GM23248 (cell line): ENCODE data around the gene NUP98. TPM values are rescaled to one million over a fixed set of nuclear protein-coding genes. Genes with fewer than 3 reads are reported as not detected.

ENCODE experiments used
- DNase-seq: peaks from one replicate; pipeline ENCODE4 v3.0.0-alpha.2; 2015
- H2AFZ ChIP-seq: fragments of 200-600 bp; sonication (generic); 2 replicates; pipeline ENCODE4 v1.6.1; 2016; ENCODE audit warnings: antibody characterized with exemption
- H3F3A ChIP-seq: fragments of 200-600 bp; sonication (generic); 2 replicates; pipeline ENCODE4 v1.6.1; 2016; ENCODE audit warnings: mild to moderate bottlenecking, antibody characterized with exemption, mixed run types; ENCODE audit not compliant: insufficient read depth
- H3K27ac ChIP-seq: fragments of 200-600 bp; sonication (generic); 2 replicates; pipeline ENCODE4 v1.5.1; 2016; ENCODE audit warnings: mild to moderate bottlenecking
- H3K27me3 ChIP-seq: fragments of 200-600 bp; sonication (generic); replicated peaks from 2 replicates; pipeline ENCODE4 v1.6.1; 2016; ENCODE audit warnings: mild to moderate bottlenecking; ENCODE audit not compliant: insufficient read depth
- H3K36me3 ChIP-seq: fragments of 200-600 bp; sonication (generic); 2 replicates; pipeline ENCODE4 v1.6.1; 2016; ENCODE audit warnings: low read depth, mild to moderate bottlenecking
- H3K4me1 ChIP-seq: fragments of 200-600 bp; sonication (generic); 2 replicates; pipeline ENCODE4 v1.6.1; 2016; ENCODE audit warnings: mild to moderate bottlenecking; ENCODE audit not compliant: insufficient read depth
- H3K4me2 ChIP-seq: fragments of 200-600 bp; sonication (generic); one replicate; pipeline ENCODE4 v1.6.1; 2016; ENCODE audit warnings: mild to moderate bottlenecking; ENCODE audit not compliant: unreplicated experiment
- H3K4me3 ChIP-seq: fragments of 200-600 bp; sonication (generic); 2 replicates; pipeline ENCODE4 v1.5.1; 2016; ENCODE audit warnings: mild to moderate bottlenecking
- H3K79me2 ChIP-seq: fragments of 200-600 bp; sonication (generic); 2 replicates; pipeline ENCODE4 v1.6.1; 2016; ENCODE audit warnings: mild to moderate bottlenecking; ENCODE audit not compliant: insufficient read depth
- H3K9ac ChIP-seq: fragments of 200-600 bp; sonication (generic); 2 replicates; pipeline ENCODE4 v1.6.1; 2016; ENCODE audit warnings: mild to moderate bottlenecking
- H3K9me2 ChIP-seq: fragments of 200-600 bp; sonication (generic); 2 replicates; pipeline ENCODE4 v1.6.1; 2016; ENCODE audit warnings: mixed run types, mild to moderate bottlenecking, moderate library complexity; ENCODE audit not compliant: insufficient read depth
- H3K9me3 ChIP-seq: fragments of 200-600 bp; sonication (generic); one replicate; pipeline ENCODE4 v1.6.1; 2017; ENCODE audit warnings: low read depth
- H4K20me1 ChIP-seq: fragments of 200-600 bp; sonication (generic); 2 replicates; pipeline ENCODE4 v1.6.0; 2016; ENCODE audit not compliant: insufficient read depth
- EZH2 ChIP-seq: fragments of 200-600 bp; sonication (generic); IDR thresholded peaks from 2 replicates; pipeline ENCODE4 v1.6.1; 2018; ENCODE audit warnings: antibody characterized with exemption, mild to moderate bottlenecking; ENCODE audit not compliant: insufficient read depth, poor library complexity, severe bottlenecking
- EZH2phosphoT487 ChIP-seq: fragments of 200-600 bp; sonication (generic); IDR thresholded peaks from 2 replicates; pipeline ENCODE4 v1.6.1; 2018; ENCODE audit warnings: antibody characterized with exemption, moderate library complexity, mild to moderate bottlenecking, low read depth; ENCODE audit not compliant: insufficient read depth
- WGBS, 2 experiments: methylation state at CpG; one replicate each; pipeline ENCODE4 v1.1.6; 2015 to 2017; ENCODE audit warnings: low lambda C conversion rate in 2 of 2, low coverage in 1 of 2; ENCODE audit errors: missing lambda C conversion rate in 2 of 2; 5-methylcytosine and 5-hydroxymethylcytosine counted together
- in situ Hi-C: fragments of 300-500 bp; cut with MboI; formaldehyde crosslinking; loops from 2 replicates; pipeline ENCODE4 v1.15.0; 2020
- polyA plus RNA-seq: library from polyadenylated mRNA; unstranded; fragments of >200 nt; fragmentation: Nextera tagmentation; extraction: Ambion mirVana; gene quantifications from 2 replicates; pipeline ENCODE4 v1.2.1, GENCODE V29; 2016
- total RNA-seq: library from RNA; depleted of rRNA; stranded (reverse); fragments of >200 nt; shearing (Covaris generic); gene quantifications from 2 replicates; pipeline ENCODE4 v1.2.3, GENCODE V29; 2014

Gene NUP98
- total and polyA plus RNA-seq, 2 experiments from 2014 or later: 30.5 to 79.3 TPM

DNA sequence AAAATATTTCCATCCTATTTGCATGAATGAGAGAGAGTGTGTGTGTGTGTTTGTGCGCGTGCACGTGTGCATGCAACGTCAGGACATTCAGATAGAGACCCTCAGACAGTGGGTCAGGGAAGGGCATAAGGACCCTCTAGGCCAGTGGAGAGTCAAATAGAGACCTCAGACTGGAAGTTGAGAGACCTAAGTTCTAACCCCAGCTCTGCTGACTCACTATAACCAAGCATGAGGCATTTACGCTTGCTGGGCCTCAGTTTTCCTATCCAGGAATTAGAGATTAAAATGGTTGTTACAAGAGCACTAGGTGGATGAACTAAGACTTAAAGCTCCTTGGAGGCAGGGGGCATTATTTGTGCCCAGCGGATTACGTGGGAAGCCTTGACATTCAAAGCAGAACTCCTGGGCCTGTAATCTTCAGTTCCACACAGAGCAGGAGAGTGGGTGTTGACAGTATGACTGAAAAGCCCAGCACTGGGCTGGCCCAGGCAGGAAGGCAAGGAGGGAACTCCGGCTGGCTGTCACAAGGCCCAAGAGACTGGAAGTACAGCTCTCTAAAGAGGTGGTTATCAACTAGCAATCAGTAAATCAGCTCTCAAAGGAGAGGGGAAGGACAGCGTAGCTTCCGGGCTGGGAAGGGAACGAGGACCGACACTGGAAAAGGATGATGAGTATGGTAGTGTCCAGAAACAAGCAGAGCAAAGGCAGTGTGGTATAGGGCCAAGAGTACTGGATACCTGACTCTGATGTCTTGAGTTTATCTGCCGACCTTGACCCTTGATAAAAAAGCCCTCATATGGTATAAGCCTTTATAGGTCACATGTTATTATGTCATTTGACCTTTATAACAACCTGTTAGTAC lies 34.3 kb upstream of the NUP98 start:
- 66 to 70% methylated on average over 12 to 13 of the region's 13 CpGs for WGBS, 2 experiments
- no peak overlapping the region for H3K4me2 ChIP-seq
- in situ Hi-C loops: no loop called here
- no peaks in the 10 kb centered on the region for H3K9me3 ChIP-seq
- peaks cover 75% of the 10 kb centered on the region for H3K79me2 ChIP-seq
- H3K4me1 ChIP-seq: peaks cover 10% of the 10 kb centered on the region
- no peak overlapping the region for H3K9ac ChIP-seq
- no peak overlapping the region for H3K4me3 ChIP-seq
- H3K27me3 ChIP-seq: no peaks in the 10 kb centered on the region
- no peak for DNase-seq
- no peaks in the 10 kb centered on the region for H3K9me2 ChIP-seq
- peaks cover 10% of the 10 kb centered on the region for H3K36me3 ChIP-seq
- H3K27ac ChIP-seq: no peak overlapping the region
- no peak overlapping the region for H2AFZ ChIP-seq
- peaks cover 5% of the 10 kb centered on the region; the same call in 1 of the 2 replicates for H3F3A ChIP-seq
- H4K20me1 ChIP-seq: peaks cover 3% of the 10 kb centered on the region; the same call in 1 of the 2 replicates
- no peak for TF ChIP-seq EZH2

DNA sequence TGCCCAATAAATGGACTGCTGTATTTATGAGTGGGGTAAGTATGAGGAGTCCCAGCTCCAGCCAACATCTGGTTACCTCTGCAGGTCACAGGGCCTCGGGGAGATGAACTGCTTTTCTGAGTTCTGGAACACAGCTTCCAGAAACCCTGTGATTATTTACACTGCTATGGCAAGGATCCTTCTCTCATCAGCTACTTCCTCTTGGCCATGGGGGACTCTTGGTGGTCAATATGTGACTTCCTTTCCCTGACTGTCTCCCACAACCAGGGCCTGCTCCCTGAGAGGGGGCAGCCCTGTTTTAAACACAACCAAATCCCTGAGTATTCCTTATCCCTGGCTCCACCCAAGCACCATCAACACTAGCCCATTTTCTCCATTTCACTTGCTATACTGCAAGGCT lies 33.4 kb upstream of the NUP98 start:
- DNase-seq: no peak
- H4K20me1 ChIP-seq: peaks cover 3% of the 10 kb centered on the region; the same call in 1 of the 2 replicates
- no peak overlapping the region for H3K27ac ChIP-seq

DNA sequence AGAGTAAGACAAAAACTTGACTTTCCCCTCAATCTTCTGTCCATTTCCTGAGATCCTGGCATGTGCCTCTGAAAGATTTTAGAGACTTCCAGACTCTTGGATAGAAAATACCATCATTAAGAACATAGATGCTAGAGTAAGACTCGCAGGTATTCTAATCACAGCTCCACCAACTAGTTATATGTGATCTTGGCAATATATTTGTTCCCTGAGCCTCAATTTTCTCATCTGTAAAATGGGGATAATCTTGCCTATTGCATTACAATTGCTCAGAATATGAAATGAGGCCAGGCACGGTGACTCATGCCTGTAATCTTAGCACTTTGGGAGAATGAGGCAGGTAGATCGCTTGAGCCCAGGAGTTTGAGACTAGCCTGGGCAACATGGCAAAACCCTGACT lies 32.7 kb upstream of the NUP98 start:
- WGBS, 2 experiments: 96 to 98% methylated on average over 3 of the region's 3 CpGs
- peaks cover 60% of the 10 kb centered on the region for H3K79me2 ChIP-seq
- H3K4me2 ChIP-seq: no peak overlapping the region
- H4K20me1 ChIP-seq: peaks cover 3% of the 10 kb centered on the region; the same call in 1 of the 2 replicates
- H3K4me3 ChIP-seq: no peak overlapping the region
- H3K9me2 ChIP-seq: no peaks in the 10 kb centered on the region
- H3K9me3 ChIP-seq: no peaks in the 10 kb centered on the region
- no peak for TF ChIP-seq EZH2
- no peak for TF ChIP-seq EZH2phosphoT487
- H3K4me1 ChIP-seq: peaks cover 4% of the 10 kb centered on the region
- no peak overlapping the region for H2AFZ ChIP-seq
- H3K36me3 ChIP-seq: peaks cover 14% of the 10 kb centered on the region
- peaks cover 8% of the 10 kb centered on the region; the same call in 1 of the 2 replicates for H3F3A ChIP-seq
- in situ Hi-C loops: no loop called here
- no peak overlapping the region for H3K27ac ChIP-seq
- H3K9ac ChIP-seq: no peak overlapping the region
- DNase-seq: no peak
- no peaks in the 10 kb centered on the region for H3K27me3 ChIP-seq

More for the DNA sequence above, 33.4 kb upstream of the NUP98 start:
- Histone ChIP-seq H3K36me3 (peaks cover 14% of the 10 kb centered on the region), H3F3A (peaks cover 8% of the 10 kb centered on the region; the same call in 1 of the 2 replicates), H3K79me2 (peaks cover 66% of the 10 kb centered on the region), H3K4me1 (peaks cover 10% of the 10 kb centered on the region), H3K4me2 (no peak overlapping the region), H3K9me3 (no peaks in the 10 kb centered on the region), H3K4me3 (no peak overlapping the region), H2AFZ (no peak overlapping the region), H3K9ac (no peak overlapping the region), H3K9me2 (no peaks in the 10 kb centered on the region), H3K27me3 (no peaks in the 10 kb centered on the region)
- WGBS, 2 experiments: 100% methylated on average over 1 of the region's 1 CpG
- in situ Hi-C loops: no loop called here
- TF ChIP-seq EZH2phosphoT487 (no peak), EZH2 (no peak)

GRCh38 chr11:3827434-3828186 lies 30.3 kb upstream of the NUP98 start:
- no peak overlapping the region for H3K27ac ChIP-seq
- H4K20me1 ChIP-seq: no peaks in the 10 kb centered on the region
- H3K9me2 ChIP-seq: no peaks in the 10 kb centered on the region
- TF ChIP-seq EZH2 (no peak), EZH2phosphoT487 (no peak)
- no peak overlapping the region for H3K9ac ChIP-seq
- in situ Hi-C loops: no loop called here
- WGBS, 2 experiments: 91 to 92% methylated on average over 35 of the region's 35 CpGs
- no peaks in the 10 kb centered on the region for H3K4me1 ChIP-seq
- no peak for DNase-seq
- no peak overlapping the region for H3K4me2 ChIP-seq
- H3K27me3 ChIP-seq: no peaks in the 10 kb centered on the region
- H3K36me3 ChIP-seq: peaks cover 14% of the 10 kb centered on the region
- no peak overlapping the region for H3K4me3 ChIP-seq
- H3K9me3 ChIP-seq: no peaks in the 10 kb centered on the region
- H3F3A ChIP-seq: peaks cover 8% of the 10 kb centered on the region; the same call in 1 of the 2 replicates
- H2AFZ ChIP-seq: no peak overlapping the region
- peaks cover 35% of the 10 kb centered on the region for H3K79me2 ChIP-seq
